GM19463 (cell line): ENCODE data around the gene GMDS.

Source experiments
- ATAC-seq: cut with Tn5 transposase; IDR thresholded peaks from one replicate; pipeline ENCODE4 v1.9.1; 2021; ENCODE audit warnings: mild to moderate bottlenecking, moderate library complexity; ENCODE audit not compliant: unreplicated experiment

GMDS gene

GRCh38 chr6:1729133-1729749 is 516.2 kb downstream of the GMDS start:
- ATAC-seq: no peak

DNA sequence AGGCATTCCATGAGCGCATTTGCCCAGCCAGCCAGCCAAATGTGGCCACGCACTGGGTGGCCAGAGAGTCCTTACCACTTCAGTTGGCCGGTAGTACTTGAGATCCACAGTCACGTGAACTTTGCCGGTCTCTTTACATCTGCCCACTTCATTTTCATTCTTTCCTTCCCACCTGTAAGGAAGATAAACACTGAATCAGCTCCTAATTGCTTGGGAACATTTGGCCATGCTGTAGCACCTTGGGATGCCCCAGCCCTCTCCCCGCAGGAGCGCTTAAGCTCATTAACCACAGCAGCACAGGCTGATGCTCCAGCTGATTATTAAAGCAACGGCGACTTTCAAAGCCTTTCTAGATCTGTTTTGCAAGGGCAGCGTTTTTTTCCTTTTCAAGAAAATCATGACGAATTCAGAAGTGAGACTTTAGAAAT is 519.0 kb downstream of the GMDS start:
- no peak for ATAC-seq

GRCh38 chr6:1724616-1725015 is 520.8 kb downstream of the GMDS start:
- no peak for ATAC-seq

DNA sequence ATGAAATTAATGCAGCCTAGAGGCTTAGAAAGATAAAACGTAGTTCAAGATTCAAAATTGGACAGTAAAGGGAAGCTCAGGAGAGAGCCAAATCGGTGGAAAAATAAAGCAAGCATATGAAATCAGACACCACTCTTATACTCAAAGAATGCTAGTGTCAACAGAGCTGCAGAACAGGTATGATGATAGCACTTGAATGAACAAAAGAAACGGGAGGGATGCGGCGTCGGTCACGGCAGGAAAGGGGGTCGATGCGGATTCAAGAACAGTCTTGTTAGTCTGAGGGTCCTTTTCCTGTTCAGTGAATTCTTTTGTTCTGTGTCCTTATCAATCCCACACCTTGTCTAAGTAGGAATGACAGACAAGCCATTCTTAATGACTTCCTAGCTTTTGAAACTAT is 521.3 kb downstream of the GMDS start:
- no peak for ATAC-seq

GRCh38 chr6:1722801-1723200 is 522.6 kb downstream of the GMDS start:
- no peak for ATAC-seq

DNA sequence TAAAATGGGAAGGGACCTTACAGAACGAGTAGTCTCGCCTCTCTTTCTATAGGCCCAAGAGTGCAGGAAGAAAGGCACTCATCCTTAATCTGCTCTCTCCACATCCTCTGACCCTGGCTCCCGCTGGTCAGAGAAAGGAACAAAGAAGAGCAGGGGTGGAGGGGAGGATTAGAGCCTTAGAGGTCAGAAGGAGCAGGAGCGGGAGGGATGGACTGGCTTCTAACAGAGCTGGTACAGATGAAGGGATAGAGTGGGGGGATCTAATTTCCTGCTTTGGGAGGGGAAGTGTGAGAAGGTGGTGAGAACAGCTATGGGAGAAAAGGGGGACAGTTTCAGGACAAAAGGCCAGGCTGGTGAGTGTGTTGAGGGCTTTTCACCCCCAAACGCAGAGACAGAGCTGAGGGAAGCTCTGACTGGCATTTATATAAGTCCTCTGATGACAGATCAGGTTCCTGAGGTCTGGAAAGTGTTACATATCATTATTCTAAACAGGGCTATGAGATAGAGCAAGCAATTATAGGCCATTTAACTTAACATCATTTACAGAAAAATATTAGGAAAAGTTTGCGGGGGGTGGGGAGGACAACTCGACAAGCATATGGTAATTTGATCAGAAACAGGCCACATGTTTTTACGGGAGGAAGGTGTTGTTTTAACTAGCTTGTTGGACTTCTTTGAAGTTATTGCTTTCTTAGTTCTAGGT is 524.6 kb downstream of the GMDS start:
- ATAC-seq: no peak

DNA sequence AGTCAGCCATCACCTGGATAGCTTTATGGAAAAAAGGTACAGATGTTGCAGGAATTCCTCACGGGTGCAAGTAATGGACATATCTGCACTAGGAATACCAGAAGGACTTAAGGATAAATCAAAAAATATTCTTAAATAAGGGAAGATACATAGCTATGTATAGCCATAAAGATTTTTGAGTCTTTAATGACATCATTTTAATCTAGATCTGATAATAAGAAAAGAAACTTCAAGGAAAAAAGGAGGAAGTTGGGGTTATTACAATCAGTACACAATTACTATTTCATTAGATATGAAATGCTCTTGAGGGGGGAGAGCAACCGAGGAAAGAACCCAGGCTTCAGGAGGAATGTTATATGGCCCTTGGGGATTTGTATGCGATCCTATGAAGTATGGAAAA is 525.5 kb downstream of the GMDS start:
- no peak for ATAC-seq

DNA sequence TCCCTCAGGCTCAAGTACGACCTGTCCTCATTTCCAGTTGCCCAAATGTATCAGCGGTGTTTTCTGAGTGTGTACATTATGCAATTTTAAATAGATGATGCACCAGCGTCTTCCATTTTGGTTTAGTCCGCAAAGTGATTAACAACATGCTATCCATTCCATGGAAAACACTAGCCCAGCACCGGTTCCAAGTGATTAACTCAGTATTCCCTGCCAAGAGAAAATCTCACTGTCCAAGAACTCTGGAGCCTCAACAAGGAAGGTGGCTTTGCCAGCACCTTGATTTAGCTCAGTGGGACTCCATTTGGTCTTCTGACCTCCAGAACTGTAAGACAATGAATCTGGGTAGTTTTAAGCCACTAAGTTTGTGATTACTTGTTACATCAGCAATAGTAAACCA is 528.5 kb downstream of the GMDS start:
- ATAC-seq: no peak

GRCh38 chr6:1716396-1716795 is 529.0 kb downstream of the GMDS start:
- ATAC-seq: no peak

GRCh38 chr6:1715336-1715735 is 530.1 kb downstream of the GMDS start:
- no peak for ATAC-seq

DNA sequence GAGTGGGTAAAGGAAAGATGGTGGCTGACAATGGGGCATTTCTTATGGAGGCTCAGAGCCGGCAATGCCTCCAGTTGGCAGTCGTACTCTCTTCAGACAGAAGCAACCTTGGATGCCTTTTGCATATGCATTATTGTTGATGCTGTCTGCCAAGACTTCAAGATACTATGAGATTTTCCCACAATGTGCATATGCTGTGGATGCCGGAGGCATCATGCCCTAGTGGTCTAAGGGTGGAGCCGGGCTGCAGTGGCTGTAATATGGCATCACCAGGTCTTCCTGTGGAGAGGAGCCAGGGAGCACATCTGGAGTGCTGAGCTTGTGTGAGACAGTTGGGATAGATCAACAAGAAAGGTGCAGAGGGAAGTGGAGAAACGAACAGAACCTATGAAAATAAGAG is 530.8 kb downstream of the GMDS start:
- ATAC-seq: no peak

GRCh38 chr6:1713016-1713600 is 532.3 kb downstream of the GMDS start:
- no peak for ATAC-seq

- ATAC-seq: no peak
Measured at GRCh38 chr6:1712451-1712850, 533.0 kb downstream of the GMDS start.

DNA sequence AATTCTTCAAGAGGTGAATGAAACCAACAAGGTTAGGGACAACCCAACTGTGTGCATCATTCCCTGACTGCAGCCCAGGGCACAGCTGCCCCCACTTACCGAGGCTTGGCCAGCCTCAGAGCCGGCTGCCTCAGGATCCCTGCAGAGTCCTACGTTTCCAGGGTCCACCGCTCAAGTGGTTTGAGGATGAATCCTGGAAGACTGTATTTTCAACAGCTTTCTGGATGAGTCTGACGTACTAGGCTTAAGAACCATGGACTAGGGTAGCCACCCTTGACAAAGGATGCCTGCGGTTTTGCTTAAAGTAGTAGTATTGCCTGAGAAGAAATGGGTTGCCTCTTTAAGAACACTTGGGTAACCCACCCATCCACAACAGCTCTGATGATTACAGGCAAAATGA is 534.3 kb downstream of the GMDS start:
- ATAC-seq: no peak

GRCh38 chr6:1709234-1709641 is 536.2 kb downstream of the GMDS start:
- ATAC-seq: no peak

GRCh38 chr6:1708820-1709219 is 536.6 kb downstream of the GMDS start:
- ATAC-seq: no peak

GRCh38 chr6:1708122-1708521 is 537.3 kb downstream of the GMDS start:
- ATAC-seq: no peak

GRCh38 chr6:1705630-1706029 is 539.8 kb downstream of the GMDS start:
- no peak for ATAC-seq

DNA sequence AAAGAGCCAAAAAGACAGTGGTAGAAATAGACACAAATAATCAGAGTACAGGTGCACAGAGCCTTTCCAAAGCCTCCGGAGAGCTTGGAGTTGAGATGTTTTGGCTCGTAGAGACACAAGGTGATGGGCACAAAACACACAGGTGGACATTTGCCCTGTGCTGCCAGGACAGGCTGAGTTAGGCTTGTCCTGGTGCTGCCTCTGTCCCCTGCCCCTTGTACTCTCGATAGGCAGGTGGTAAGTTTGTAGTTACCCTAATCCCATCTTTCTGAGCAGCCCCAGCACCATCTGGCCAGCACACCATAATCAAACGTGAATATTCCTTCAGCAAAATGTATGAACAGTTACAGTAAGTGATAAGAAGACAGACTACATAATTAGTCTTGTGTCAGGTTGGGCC is 540.2 kb downstream of the GMDS start:
- no peak for ATAC-seq

GRCh38 chr6:1704711-1705110 is 540.7 kb downstream of the GMDS start:
- ATAC-seq: no peak

GRCh38 chr6:1703923-1704322 is 541.5 kb downstream of the GMDS start:
- no peak for ATAC-seq

DNA sequence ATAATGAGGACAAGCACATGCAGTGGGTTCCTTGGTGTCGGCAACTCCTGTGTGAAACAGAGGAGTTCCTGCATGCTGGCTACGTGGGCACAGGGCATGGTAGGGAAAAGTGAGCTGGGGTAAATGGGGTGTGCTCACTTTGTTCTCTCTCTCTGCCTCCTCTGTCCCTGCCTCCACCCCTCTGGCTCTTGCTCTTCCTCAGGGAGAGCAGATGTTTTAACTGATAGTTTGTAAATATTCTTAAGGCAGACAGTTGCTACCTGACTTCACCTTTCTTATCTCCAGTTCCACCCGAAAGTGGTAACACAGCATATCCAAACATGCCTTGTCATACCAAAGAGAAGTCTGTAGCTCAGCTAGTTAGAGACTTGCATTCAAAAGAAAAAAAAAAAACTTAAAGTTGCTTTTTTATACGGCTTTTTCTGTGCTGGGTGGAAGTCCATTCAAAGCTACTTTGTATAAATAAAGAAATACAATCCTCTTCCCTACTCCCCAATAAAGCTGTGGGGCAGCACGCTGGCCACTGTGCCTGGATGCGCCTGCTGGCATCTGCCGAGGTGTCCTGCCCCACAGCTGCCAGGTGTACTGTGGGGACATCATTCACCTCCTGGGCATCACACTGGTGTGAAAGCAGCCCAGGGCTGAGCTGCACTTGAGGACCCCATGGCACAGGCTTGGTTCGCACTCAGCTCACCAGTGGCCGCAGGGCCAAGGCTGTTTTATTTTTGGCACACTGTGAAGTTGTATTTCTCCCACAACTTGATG is 542.1 kb downstream of the GMDS start:
- ATAC-seq: no peak
